GM12865 (cell line): Measurements from ENCODE around the gene ZNF620.

Experiments
- DNase-seq: peaks from one replicate; pipeline ENCODE4 v3.0.0; 2010; ENCODE audit warnings: low read depth
- H3K4me3 ChIP-seq: 2 replicates; pipeline ENCODE4 v1.5.1; 2011; ENCODE audit warnings: mild to moderate bottlenecking, low read depth, low read length, control low read depth
- TF ChIP-seq, protein P1 (sequence below): IDR thresholded peaks from 2 replicates; pipeline ENCODE4 v1.5.1; 2011; ENCODE audit warnings: low read length, control low read depth, low read depth, inconsistent platforms; ENCODE audit not compliant: insufficient read depth; ENCODE audit errors: missing control alignments

ZNF620 gene

DNA sequence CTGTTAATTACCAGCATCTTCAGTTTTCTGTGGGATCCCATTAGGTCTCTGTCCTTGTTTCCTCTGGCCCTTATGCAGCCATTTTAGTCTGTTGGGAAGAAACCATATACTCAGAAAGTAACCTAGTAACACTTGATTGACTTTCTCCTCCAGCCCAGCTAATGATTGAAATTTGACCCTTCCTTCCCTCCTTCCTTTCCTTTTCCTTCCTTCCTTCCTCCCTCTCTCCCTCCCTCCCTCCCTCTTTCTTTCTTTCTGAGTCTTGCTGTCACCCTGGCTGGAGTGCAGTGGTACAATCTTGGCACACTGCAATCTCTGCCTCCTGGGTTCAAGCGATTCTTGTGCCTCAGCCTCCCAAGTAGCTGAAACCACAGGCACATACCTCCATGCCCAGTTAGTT is 5.9 kb upstream of the ZNF620 start:
- TF ChIP-seq, protein P1, sequence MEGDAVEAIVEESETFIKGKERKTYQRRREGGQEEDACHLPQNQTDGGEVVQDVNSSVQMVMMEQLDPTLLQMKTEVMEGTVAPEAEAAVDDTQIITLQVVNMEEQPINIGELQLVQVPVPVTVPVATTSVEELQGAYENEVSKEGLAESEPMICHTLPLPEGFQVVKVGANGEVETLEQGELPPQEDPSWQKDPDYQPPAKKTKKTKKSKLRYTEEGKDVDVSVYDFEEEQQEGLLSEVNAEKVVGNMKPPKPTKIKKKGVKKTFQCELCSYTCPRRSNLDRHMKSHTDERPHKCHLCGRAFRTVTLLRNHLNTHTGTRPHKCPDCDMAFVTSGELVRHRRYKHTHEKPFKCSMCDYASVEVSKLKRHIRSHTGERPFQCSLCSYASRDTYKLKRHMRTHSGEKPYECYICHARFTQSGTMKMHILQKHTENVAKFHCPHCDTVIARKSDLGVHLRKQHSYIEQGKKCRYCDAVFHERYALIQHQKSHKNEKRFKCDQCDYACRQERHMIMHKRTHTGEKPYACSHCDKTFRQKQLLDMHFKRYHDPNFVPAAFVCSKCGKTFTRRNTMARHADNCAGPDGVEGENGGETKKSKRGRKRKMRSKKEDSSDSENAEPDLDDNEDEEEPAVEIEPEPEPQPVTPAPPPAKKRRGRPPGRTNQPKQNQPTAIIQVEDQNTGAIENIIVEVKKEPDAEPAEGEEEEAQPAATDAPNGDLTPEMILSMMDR, result no peak
- no peak overlapping the region for H3K4me3 ChIP-seq

DNA sequence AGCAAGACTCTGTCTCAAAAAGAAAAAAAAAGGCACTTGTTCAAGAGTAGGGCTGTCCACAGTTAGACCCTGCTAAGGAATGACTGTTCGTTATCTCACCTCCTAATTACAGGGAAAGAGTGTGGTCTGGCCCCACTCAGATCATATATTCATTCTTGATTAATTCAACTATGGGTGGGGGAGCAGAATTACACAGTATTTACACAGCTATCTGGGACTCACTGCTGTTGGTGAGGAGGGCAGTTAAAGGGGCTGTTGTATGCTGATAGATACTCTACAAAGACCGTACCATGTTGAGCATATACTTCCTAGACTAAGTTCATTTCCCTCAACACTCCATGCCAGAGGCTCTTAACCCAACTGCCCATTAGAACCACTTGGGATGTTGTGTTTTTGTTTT is 3.8 kb upstream of the ZNF620 start:
- no peak for DNase-seq
- H3K4me3 ChIP-seq, result no peak overlapping the region
- TF ChIP-seq, protein P1, result no peak

More for the DNA sequence above, 5.9 kb upstream of the ZNF620 start:
- no peak for DNase-seq

DNA sequence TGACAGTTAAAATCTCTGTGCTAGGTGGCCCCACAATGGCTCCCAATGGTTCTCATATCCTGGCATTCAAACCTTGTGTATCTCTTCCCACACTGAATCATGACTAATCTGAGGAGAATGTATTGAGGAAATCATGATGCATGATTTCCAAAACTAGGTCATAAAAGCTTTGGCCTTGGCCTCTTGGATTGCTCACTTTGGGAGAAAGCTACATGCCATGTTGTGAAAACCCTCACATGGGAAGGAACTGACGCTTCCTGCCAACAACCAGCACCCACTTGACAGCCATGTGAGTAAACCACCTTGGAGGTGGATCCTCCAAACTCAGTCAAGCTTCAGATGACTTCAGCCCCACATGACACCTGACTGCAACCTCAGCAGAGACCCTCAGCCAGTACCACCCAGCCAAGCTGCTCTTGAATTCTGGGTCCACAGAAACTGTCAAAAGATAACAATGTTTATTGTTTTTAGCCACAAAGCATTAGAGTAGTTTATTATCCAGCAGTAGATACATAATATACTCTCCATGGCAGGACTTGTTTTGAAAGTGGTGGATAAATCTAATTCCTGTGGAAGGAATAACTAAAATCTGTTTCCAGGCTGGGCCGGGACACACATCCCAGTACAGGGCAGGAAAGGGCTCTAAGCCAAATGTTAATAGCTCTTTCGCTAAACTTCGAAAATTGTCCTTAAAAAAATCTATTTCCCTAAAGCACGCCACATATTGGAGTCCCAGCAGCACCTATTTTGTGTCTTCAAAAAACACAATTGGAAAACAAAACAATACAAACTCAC is 1.0 kb upstream of the ZNF620 start:
- TF ChIP-seq, protein P1, result no peak
- H3K4me3 ChIP-seq, result no peak overlapping the region
- no peak for DNase-seq

DNA sequence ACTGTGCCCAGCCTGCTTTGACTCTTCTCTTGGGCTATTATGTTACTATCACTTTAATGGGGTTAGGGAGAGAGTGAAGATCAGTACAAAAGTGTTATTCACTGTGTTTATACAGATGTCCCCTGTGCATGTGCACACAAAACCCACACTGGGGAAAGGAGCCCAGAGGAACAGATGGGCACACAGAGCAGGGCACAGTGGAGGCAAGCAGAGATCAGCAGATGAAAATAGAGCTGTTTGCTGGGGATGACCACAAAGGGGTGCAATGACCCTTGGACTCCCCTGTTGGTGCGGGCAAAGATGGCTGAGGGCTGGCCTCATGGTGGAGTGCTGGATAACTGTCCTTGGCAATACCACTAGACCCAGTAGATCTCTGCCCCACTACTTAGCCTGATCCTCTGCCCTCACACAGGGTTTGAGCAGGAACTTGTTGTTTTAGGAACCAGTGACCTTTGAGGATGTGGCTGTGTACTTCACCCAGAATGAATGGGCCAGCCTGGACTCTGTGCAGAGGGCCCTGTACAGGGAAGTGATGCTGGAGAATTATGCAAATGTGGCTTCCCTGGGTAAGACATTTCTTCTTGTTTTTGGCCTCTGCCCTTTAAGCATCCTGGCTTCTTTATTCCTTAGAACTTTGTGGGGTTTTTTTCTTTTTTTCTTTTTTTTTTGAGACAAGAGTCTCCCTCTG is 5.3 kb downstream of the ZNF620 start:
- TF ChIP-seq, protein P1, result no peak
- no peak overlapping the region for H3K4me3 ChIP-seq
- DNase-seq, result no peak

DNA sequence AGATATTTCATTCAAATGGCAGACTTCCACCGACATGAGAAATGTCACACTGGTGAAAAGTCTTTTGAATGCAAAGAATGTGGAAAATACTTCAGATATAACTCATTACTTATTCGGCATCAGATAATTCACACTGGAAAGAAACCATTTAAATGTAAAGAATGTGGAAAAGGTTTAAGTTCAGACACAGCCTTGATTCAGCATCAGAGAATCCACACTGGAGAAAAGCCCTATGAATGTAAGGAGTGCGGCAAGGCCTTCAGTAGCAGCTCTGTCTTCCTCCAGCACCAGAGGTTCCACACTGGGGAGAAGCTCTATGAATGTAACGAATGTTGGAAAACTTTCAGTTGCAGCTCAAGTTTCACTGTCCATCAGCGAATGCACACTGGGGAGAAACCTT is 10.4 kb downstream of the ZNF620 start:
- DNase-seq, result no peak
- H3K4me3 ChIP-seq, result no peak overlapping the region
- TF ChIP-seq, protein P1, result no peak

DNA sequence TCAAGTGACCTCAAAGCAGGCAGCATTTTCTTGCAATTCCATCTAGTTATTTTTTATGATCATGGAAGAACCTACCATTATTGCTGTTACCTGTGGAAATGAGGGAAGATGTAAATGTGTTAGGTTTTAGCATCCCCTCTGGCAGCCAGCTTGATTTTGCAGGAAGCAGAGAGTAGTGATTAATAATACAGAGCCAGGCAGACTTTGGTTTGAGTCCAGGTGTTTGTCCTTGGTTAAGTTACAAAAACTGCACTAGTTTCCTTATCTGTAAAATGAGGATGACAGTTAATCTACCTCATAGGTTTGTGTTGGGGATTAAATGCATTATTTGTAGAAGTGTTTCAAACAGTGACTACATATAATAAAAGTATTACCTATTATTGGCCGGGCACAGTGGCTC is 12.2 kb downstream of the ZNF620 start:
- no peak for DNase-seq
- TF ChIP-seq, protein P1, result no peak
- H3K4me3 ChIP-seq, result no peak overlapping the region
